ENCODE measurements around the gene SLC39A3. TPM values are rescaled to one million over a fixed set of nuclear protein-coding genes. Genes with fewer than 3 reads are reported as not detected.

The SLC39A3 gene
- total and polyA plus RNA-seq, 3 experiments from 2014 or later = 35.4 to 51.3 (median 44.1) TPM

DNA sequence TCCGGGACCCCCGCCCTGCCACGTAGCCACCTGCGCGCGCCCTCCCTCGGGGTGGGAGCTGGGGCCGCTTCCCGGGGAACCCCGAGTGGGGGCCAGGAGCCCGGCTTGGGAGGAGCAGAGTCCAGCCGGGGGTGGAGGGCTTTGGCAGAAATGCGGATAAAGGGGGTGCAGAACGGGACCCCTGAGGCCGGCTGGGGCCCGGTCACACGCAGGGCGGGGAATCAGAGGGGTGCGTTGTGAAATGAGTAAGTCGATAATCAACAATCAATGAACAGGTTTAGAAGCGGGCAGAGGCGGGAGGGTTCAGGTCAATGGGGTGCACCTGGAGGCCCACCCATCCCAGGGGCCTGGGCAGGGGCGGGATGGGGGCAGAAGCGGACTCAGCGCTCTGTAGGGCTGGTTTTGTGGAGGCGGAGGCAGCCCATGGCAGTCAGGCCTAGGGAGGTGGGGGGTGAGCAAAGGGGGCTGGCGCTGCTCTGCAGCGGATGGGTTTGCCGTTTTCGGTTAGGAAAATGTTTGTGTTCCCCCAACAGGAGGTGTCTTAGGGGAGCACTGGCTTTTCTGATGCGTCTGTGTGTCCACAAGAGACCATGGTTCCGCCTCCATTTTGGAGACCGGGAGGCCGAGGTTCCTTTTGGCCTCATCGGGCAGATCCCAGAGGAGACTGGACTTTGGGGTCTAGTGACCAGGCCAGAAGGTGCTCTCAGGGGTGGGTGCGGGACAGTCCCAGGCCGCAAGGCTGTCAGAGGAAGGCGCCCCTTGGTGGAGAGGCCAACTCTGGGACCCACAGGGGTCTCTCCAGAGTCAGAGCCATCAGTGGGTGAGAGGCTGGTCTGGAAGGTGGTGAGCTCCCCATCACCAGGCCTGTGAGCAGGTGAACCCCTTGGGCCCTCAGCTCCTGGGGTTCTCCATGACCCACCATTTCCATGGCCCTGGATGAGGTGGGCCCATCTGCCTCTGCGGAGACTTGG, 18.0 kb downstream of the SLC39A3 start:
- H3K27me3 Mint-ChIP-seq = peaks cover 24 to 32% of the 10 kb centered on the region in 2 donors

DNA sequence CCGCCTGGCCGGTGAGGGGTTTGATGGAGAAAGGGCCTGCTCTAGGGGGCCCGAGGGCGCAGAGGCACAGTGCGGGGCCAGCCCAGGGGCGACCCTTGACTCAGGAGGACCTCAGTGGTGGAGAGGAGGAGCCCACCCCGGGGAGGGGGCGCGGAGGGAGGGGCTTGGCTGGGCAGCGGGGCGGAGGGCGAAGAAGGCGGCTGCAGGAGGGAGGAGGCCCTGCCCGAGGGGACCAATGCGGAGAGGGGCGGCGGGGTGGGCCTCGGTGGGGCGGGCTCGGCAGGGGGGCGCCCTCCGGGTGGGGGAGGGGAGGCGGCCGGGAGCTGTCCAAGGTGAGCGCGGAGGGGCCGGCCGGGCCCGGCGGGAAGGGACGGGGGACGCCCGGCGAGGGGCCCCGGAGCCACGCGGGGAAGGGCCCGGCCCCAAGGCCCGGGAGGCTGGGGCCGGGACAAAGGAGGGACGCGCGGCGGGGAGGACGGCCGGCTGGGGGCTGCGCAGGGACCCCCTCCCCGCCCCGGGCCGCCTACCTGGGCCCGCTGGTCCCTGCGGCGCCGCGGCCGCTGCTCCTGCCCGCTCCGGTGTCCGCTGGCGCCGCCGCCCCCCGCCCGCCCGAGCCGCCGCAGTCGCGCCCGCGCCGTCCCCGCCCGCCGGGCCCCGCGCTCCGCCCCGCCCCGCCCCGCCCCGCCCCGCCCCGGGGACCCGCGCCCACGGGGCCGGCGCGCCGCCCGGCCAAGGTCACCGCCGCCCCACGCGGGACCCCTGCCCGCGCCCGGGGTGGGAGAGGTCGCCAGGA, 18.8 kb downstream of the SLC39A3 start, which contains the start of gene DIRAS1:
Gene DIRAS1 (minus strand): TSS at position 596 of the 793 bp plus-strand sequence. CDS start 3,566 bp downstream, outside the sequence.
- Mint-ChIP-seq H3K36me3 (peaks cover 0 to under 1% (median 0%) of the 10 kb centered on the region in 3 donors), H3K27me3 (peaks cover 21 to 31% of the 10 kb centered on the region in 2 donors), H3K4me3 (peak within 1 kb of the TSS in 4 of 7 donors; percentile 32 to 39 (median 38)), H3K27ac (no peak within 1 kb of the TSS), H3K4me1 (peaks cover 0 to 8% (median 3%) of the 10 kb centered on the region in 3 donors), H3K9me3 (no peaks in the 10 kb centered on the region)
- H3K9me3 ChIP-seq (ENCODE audit: low read length) = no peaks in the 10 kb centered on the region
- no peaks in the 10 kb centered on the region for H3K4me1 ChIP-seq (ENCODE audit: insufficient read depth, low read length)
- DNase-seq = no peak
- H3K27me3 ChIP-seq (ENCODE audit: insufficient read depth, low read length, poor library complexity, severe bottlenecking) = peaks cover 21% of the 10 kb centered on the region
- ChIA-PET CTCF (no interaction called here), POLR2A (no interaction called here)
- no peaks in the 10 kb centered on the region for H3K36me3 ChIP-seq (ENCODE audit: insufficient read depth, low read length)
- no peak within 1 kb of the TSS for H3K27ac ChIP-seq (ENCODE audit: low read depth, low read length)
- H3K4me3 ChIP-seq (ENCODE audit: low read length) = no peak within 1 kb of the TSS

More for the DNA sequence above, 18.0 kb downstream of the SLC39A3 start:
- no peaks in the 10 kb centered on the region for H3K36me3 ChIP-seq (ENCODE audit: insufficient read depth, low read length)
- H3K4me1 ChIP-seq (ENCODE audit: insufficient read depth, low read length) = no peaks in the 10 kb centered on the region
- H3K4me3 Mint-ChIP-seq = peak overlapping the region in 4 of 7 donors; percentile 32 to 39 (median 38)
- H3K27me3 ChIP-seq (ENCODE audit: insufficient read depth, low read length, poor library complexity, severe bottlenecking) = peaks cover 21% of the 10 kb centered on the region
- no peak for DNase-seq
- peaks cover 0 to 8% (median 3%) of the 10 kb centered on the region in 3 donors for H3K4me1 Mint-ChIP-seq
- ChIA-PET POLR2A (no interaction called here), CTCF (no interaction called here)
- H3K27ac Mint-ChIP-seq = no peak overlapping the region
- no peaks in the 10 kb centered on the region for H3K36me3 Mint-ChIP-seq
- H3K9me3 ChIP-seq (ENCODE audit: low read length) = no peaks in the 10 kb centered on the region
- H3K9me3 Mint-ChIP-seq = no peaks in the 10 kb centered on the region
- no peak overlapping the region for H3K27ac ChIP-seq (ENCODE audit: low read depth, low read length)
- no peak overlapping the region for H3K4me3 ChIP-seq (ENCODE audit: low read length)

DNA sequence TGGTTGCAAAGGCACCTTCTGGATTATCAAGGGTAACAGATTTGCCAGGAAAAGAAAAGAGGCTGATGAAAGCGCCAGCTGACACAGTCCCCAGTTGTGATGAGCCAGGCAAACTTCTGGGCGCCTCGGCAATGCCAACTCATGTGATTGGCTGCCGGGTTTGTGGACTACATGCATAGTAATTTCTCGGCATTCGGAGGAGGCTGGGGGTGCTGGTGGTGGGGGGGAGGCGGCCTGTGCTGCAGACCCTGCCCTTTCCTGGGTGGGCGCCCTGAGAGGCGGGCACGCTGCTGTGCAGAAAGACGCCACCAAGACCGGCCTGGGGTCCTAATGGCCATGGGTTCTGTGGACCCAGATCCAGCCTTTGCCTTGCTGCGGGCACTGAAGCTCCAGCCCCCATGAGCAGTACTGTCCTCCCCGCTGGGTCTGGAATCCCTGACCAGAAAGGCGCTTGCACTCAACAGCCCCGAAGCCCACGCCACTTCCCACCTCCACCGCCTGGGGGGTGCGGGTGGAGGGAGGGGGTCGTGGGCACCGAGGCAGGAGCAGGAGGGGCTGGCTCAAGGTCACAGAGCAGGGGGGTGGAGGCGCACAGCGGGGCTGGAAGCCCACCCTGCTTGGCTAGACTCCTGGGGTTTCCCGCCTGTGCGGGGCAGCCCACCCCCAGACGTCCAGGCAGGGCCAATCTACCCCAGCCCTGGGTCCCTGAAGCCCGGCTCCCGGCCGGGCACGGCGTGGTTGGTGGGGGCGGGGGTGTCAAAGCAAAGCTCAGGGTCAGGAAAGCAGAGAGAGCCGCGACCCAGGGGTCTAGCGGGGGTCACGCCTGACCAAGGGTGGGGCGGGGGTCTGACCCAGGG, 19.7 kb downstream of the SLC39A3 start:
- POLR2A ChIA-PET = no interaction called here
- peaks cover 0 to 8% (median 3%) of the 10 kb centered on the region in 3 donors for H3K4me1 Mint-ChIP-seq

DNA sequence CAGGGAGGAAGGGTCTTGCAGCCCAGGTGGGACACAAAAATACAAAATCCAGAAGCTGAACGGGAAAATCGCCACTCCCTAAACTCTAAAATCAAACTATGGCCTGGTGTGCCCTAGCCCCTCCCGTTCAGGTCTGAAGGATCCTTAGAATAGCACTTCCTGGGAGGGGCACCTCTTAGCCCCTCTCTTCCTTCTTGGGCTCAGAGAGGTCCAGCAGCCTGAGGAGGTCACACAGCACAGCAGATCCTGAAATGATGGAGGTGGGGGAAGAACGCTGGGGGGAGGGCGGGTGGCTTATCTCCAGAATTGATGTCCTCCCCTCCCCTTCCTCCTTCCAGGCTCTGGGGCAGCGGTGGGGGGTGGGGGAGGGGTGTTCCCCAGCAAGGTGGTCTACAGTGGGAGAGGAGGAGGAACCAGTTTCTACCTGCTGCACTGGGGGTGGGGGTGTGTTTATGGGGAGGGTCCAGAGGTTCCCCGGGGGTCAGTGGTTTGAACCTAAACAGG, 20.5 kb downstream of the SLC39A3 start:
- H3K4me1 Mint-ChIP-seq = peaks cover 0 to 8% (median 3%) of the 10 kb centered on the region in 3 donors

More for the DNA sequence above, 19.7 kb downstream of the SLC39A3 start:
- no peaks in the 10 kb centered on the region for H3K4me1 ChIP-seq (ENCODE audit: insufficient read depth, low read length)
- peaks cover 5% of the 10 kb centered on the region for H3K9me3 ChIP-seq (ENCODE audit: low read length)
- Mint-ChIP-seq H3K27me3 (peaks cover 27 to 36% of the 10 kb centered on the region in 2 donors), H3K36me3 (peaks cover 0 to 8% (median 0%) of the 10 kb centered on the region in 3 donors), H3K27ac (no peak overlapping the region), H3K4me3 (peak overlapping the region in 5 of 7 donors; percentile 33 to 83 (median 64)), H3K9me3 (peaks cover 0 to 7% (median 2%) of the 10 kb centered on the region in 5 donors)
- no peak for DNase-seq
- H3K27me3 ChIP-seq (ENCODE audit: insufficient read depth, low read length, poor library complexity, severe bottlenecking) = peaks cover 21% of the 10 kb centered on the region
- H3K36me3 ChIP-seq (ENCODE audit: insufficient read depth, low read length) = no peaks in the 10 kb centered on the region
- no peak overlapping the region for H3K4me3 ChIP-seq (ENCODE audit: low read length)
- H3K27ac ChIP-seq (ENCODE audit: low read depth, low read length) = no peak overlapping the region
- CTCF ChIA-PET = no interaction called here

DNA sequence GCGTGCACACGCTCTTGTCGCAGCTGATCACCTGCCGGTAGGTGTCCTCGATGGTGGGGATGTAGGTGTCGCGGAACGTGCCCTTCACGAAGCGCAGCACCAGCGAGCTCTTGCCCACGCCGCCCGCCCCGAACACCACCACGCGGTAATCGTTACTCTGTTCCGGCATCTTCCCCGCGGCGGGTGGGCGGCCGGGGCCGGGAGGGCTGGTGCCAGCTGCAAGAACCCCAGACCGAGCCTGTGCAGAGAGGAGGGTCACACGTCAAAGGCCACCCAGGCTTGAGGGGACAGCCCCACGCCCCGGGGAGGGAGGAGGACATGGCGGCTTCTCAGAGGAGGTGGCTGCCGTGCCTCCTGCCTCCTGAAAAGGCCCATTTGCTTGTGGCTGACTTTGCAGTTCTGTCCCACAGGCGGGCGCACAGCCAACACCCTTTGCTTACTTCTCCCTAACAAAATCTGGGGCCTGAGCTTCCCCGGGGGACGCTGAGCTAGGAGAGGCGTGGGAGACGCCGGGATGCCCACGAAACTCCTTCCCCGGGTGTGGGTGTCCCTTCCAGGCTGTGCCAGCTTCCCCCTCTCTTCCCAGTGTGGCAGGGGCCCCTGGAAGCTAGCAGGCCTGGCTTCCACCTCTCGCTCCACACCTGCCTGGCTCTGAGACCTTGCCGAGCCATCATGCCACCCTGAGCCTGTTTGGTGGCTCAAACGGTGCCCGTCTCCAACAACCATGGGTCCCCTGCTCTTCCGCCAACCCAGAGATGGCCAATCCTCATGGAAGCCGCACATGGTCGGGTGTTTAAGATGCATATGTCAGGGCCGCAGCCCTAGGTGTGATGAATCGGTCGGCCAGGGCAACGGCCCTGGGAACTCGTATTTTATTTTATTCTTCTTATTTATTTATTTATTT, 21.9 kb downstream of the SLC39A3 start:
- ChIA-PET CTCF (no interaction called here), POLR2A (no interaction called here)
- Histone ChIP-seq H3K9me3 (ENCODE audit: low read length) (peaks cover 6% of the 10 kb centered on the region), H3K27me3 (ENCODE audit: insufficient read depth, low read length, poor library complexity, severe bottlenecking) (peaks cover 17% of the 10 kb centered on the region), H3K27ac (ENCODE audit: low read depth, low read length) (no peak overlapping the region), H3K4me3 (ENCODE audit: low read length) (no peak overlapping the region), H3K4me1 (ENCODE audit: insufficient read depth, low read length) (no peaks in the 10 kb centered on the region), H3K36me3 (ENCODE audit: insufficient read depth, low read length) (no peaks in the 10 kb centered on the region)
- Mint-ChIP-seq H3K9me3 (peaks cover 0 to 10% (median 2%) of the 10 kb centered on the region in 5 donors), H3K27me3 (peaks cover 19 to 31% of the 10 kb centered on the region in 2 donors), H3K4me3 (peak overlapping the region in 1 of 7 donors; percentile 27), H3K4me1 (peaks cover 0 to 8% (median 3%) of the 10 kb centered on the region in 3 donors), H3K36me3 (peaks cover 0 to 9% (median 0%) of the 10 kb centered on the region in 3 donors), H3K27ac (no peak overlapping the region)
- DNase-seq = no peak

More for the DNA sequence above, 20.5 kb downstream of the SLC39A3 start:
- Histone ChIP-seq H3K4me3 (ENCODE audit: low read length) (no peak overlapping the region), H3K27ac (ENCODE audit: low read depth, low read length) (no peak overlapping the region), H3K36me3 (ENCODE audit: insufficient read depth, low read length) (no peaks in the 10 kb centered on the region), H3K27me3 (ENCODE audit: insufficient read depth, low read length, poor library complexity, severe bottlenecking) (peaks cover 20% of the 10 kb centered on the region), H3K9me3 (ENCODE audit: low read length) (peaks cover 6% of the 10 kb centered on the region), H3K4me1 (ENCODE audit: insufficient read depth, low read length) (no peaks in the 10 kb centered on the region)
- CTCF ChIA-PET = no interaction called here
- H3K27me3 Mint-ChIP-seq = peaks cover 25 to 35% of the 10 kb centered on the region in 2 donors
- peak overlapping the region in 1 of 7 donors; percentile 83 for H3K4me3 Mint-ChIP-seq
- H3K9me3 Mint-ChIP-seq = peaks cover 0 to 10% (median 2%) of the 10 kb centered on the region in 5 donors
- H3K36me3 Mint-ChIP-seq = peaks cover 0 to 9% (median 0%) of the 10 kb centered on the region in 3 donors
- DNase-seq = no peak
- no peak overlapping the region for H3K27ac Mint-ChIP-seq
- POLR2A ChIA-PET = no interaction called here

DNA sequence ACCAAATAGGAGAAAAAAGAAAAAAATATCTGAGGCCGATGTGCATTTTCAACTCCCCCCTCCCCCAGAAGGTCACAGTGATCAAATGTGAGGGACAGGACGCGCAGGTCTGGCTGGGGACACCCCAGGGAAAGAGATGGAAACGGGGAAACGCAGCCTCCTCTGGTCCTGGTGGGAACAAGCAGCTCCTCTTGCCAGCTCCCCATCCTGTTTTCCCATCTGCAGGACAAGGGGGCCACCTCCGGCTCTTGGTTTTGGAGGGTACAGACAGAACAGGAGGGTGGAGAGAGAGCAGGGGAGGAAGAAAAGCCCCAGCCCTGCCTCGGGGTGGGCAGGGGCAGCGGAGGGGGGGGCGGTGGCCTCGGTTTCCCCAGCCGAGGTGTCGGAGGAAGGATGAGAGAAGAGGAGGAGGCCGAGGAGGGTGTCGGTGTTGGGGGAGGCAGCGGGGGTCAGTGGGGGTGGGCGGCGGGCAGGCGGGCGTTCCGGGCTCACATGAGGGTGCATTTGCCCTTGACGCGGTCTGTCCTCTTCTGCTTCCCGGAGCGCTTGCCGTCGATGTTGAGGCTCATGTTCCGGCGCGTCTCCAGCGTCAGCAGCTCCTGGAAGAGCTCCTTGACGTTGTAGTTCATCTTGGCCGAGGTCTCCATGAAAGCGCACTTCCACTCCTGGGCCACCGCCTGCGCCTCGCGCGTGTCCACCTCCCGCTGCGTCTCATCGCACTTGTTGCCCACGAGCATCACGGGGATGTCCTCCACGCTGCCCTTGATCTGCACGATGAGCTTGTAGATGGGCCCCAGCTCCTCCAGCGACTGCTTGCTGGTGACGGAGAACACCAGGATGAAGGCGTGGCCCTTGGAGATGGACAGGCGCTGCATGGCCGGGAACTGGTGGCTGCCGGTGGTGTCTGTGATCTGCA, 22.8 kb downstream of the SLC39A3 start:
- Histone ChIP-seq H3K27ac (ENCODE audit: low read depth, low read length) (no peak overlapping the region), H3K4me3 (ENCODE audit: low read length) (no peak overlapping the region), H3K4me1 (ENCODE audit: insufficient read depth, low read length) (no peaks in the 10 kb centered on the region), H3K36me3 (ENCODE audit: insufficient read depth, low read length) (no peaks in the 10 kb centered on the region), H3K9me3 (ENCODE audit: low read length) (peaks cover 6% of the 10 kb centered on the region), H3K27me3 (ENCODE audit: insufficient read depth, low read length, poor library complexity, severe bottlenecking) (peaks cover 11% of the 10 kb centered on the region)
- Mint-ChIP-seq H3K4me1 (peaks cover 0 to 8% (median 3%) of the 10 kb centered on the region in 3 donors), H3K4me3 (no peak overlapping the region), H3K27ac (no peak overlapping the region), H3K9me3 (peaks cover 0 to 10% (median 2%) of the 10 kb centered on the region in 5 donors), H3K36me3 (peaks cover 0 to 9% (median 0%) of the 10 kb centered on the region in 3 donors), H3K27me3 (peaks cover 17 to 32% of the 10 kb centered on the region in 2 donors)
- no peak for DNase-seq
- ChIA-PET POLR2A (no interaction called here), CTCF (no interaction called here)

Data from CD8-positive, alpha-beta memory T cell (primary cell).